GM23338 (cell line): ENCODE data around the gene FLYWCH1.

Experiments used
- EZH2 ChIP-seq: fragments of 200-600 bp; sonication (generic); IDR thresholded peaks from one replicate; pipeline ENCODE4 v1.8.0; 2017; ENCODE audit warnings: antibody characterized with exemption, mild to moderate bottlenecking, low read depth; ENCODE audit not compliant: unreplicated experiment
- EZH2phosphoT487 ChIP-seq: fragments of 200-600 bp; sonication (generic); IDR thresholded peaks from one replicate; pipeline ENCODE4 v1.8.1; 2018; ENCODE audit warnings: antibody characterized with exemption; ENCODE audit not compliant: unreplicated experiment
- JUNB ChIP-seq: IDR thresholded peaks from one replicate; pipeline ENCODE4 v1.6.1; 2016; ENCODE audit warnings: antibody characterized with exemption; ENCODE audit not compliant: unreplicated experiment
- POLR2AphosphoS5 ChIP-seq: IDR thresholded peaks from 2 replicates; pipeline ENCODE4 v1.6.1; 2016; ENCODE audit warnings: antibody characterized with exemption, low read depth
- ZNF114 ChIP-seq: fragments of 250-450 bp; sonication (Bioruptor Pico); IDR thresholded peaks from 2 replicates; pipeline ENCODE4 v1.5.0; 2020; ENCODE audit warnings: mild to moderate bottlenecking, moderate library complexity
- TF ChIP-seq, protein P1 (sequence below), 2 experiments: fragments of 200-600 bp in 1 of 2; sonication (generic) in 1 of 2; conservative IDR thresholded peaks; 2 replicates each; pipeline versions ENCODE4 v1.5.1 to v1.6.1; 2016 to 2017; ENCODE audit warnings: antibody characterized with exemption in 2 of 2, low read depth in 2 of 2, mild to moderate bottlenecking in 2 of 2, moderate library complexity in 1 of 2
- TF ChIP-seq, protein P2 (sequence below): IDR thresholded peaks from 2 replicates; pipeline ENCODE4 v1.6.1; 2016; ENCODE audit warnings: antibody characterized with exemption

DNA sequence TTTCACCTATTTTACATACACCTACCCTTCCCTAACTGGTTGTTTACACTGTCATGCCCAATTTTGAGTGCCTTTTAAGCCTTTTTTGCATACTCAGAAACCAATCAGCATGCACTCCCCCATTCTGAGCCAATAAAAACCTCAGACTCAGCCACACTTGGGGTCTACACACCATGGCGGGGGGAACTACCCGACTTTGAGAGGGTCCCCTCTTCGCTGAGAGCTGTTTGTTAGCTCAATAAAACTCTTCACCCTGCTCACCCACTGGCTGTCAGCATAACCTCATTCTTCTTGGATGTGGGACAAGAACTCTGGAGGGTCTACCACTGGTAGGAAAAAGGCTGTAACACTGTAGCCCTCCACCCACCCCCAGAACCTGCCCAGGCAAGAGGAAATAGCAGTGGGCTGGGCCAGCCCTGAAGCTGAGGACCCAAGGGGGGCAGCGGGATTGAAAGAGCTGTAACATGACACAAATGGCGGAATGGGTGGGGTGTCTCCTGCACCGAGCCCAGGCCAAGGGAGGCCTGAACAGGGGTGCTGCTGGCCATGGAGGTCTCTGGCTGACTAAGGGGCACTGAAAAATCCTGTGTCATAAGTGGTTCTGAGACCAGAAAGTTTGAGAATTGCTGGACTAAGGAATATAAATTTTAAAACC is 31.8 kb upstream of the FLYWCH1 start:
- TF ChIP-seq POLR2AphosphoS5 (no peak), EZH2 (no peak), EZH2phosphoT487 (no peak), JUNB (no peak), ZNF114 (CRISPR knock-in tag) (no peak)
- TF ChIP-seq, protein P1, sequence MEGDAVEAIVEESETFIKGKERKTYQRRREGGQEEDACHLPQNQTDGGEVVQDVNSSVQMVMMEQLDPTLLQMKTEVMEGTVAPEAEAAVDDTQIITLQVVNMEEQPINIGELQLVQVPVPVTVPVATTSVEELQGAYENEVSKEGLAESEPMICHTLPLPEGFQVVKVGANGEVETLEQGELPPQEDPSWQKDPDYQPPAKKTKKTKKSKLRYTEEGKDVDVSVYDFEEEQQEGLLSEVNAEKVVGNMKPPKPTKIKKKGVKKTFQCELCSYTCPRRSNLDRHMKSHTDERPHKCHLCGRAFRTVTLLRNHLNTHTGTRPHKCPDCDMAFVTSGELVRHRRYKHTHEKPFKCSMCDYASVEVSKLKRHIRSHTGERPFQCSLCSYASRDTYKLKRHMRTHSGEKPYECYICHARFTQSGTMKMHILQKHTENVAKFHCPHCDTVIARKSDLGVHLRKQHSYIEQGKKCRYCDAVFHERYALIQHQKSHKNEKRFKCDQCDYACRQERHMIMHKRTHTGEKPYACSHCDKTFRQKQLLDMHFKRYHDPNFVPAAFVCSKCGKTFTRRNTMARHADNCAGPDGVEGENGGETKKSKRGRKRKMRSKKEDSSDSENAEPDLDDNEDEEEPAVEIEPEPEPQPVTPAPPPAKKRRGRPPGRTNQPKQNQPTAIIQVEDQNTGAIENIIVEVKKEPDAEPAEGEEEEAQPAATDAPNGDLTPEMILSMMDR (conservative IDR thresholded peaks at IDR 0.05; ENCODE audit: low read depth in 2 of 2) = no peak
- TF ChIP-seq, protein P2, sequence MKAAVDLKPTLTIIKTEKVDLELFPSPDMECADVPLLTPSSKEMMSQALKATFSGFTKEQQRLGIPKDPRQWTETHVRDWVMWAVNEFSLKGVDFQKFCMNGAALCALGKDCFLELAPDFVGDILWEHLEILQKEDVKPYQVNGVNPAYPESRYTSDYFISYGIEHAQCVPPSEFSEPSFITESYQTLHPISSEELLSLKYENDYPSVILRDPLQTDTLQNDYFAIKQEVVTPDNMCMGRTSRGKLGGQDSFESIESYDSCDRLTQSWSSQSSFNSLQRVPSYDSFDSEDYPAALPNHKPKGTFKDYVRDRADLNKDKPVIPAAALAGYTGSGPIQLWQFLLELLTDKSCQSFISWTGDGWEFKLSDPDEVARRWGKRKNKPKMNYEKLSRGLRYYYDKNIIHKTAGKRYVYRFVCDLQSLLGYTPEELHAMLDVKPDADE = no peak
